ENCODE data around the gene DLX4. TPM values are rescaled to one million over a fixed set of nuclear protein-coding genes. Genes with fewer than 3 reads are reported as not detected.

DLX4 gene
- polyA plus RNA-seq, 1 donor from 2014 or later: not detected

DNA sequence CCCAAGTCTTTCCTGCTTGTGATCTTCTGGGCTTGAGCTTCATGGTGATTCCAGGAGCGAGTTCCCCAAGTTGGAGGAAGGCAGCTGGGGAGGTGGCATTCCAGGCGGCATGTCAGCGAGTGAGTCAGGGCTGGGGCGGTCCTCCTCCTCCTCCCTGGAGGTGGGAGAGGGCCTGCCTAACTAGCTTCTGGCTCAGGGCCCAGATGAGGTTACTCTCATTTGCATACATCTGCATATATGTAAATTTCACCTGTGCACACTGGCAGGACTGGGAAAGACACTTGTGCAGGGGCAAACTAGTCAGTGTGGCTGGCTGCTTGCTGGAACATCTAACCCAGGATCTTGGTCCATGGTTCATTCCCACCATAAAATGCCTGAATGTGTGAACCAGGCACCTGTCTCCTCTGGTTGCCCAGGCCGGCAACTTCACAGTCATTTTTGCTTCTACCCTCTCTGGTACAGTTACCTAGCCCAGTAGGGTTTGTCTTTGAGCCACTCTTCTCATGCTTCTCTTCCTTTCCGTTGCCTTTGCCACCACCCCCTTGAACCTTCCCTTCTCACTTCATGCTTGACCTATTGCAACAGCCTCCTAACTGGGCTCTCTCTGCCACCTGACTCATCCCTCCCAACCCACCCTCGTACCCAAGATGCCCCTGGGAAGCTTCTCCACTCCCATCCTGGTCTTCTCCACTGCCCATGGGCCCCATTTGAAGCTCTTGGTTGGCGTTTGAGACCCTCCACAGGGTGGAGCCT lies 9.6 kb upstream of the DLX4 start:
- Histone ChIP-seq H3K9ac (ENCODE audit: low read length) (no peak overlapping the region), H3K36me3 (ENCODE audit: insufficient read depth, low read length) (no peaks in the 10 kb centered on the region), H3K9me3 (ENCODE audit: low read length) (no peaks in the 10 kb centered on the region), H3K27me3 (ENCODE audit: insufficient read depth, low read depth, low read length) (peaks cover 27% of the 10 kb centered on the region), H2AFZ (ENCODE audit: low read depth, low read length) (no peak overlapping the region), H4K20me1 (ENCODE audit: insufficient read depth) (no peaks in the 10 kb centered on the region), H3K4me2 (ENCODE audit: low read length) (no peak overlapping the region), H3K9me2 (ENCODE audit: insufficient read depth, low read length) (no peaks in the 10 kb centered on the region), H3F3A (ENCODE audit: insufficient read depth, low read length, poor library complexity, severe bottlenecking) (no peaks in the 10 kb centered on the region), H3K27ac (ENCODE audit: low read length) (no peak overlapping the region), H3K4me3 (ENCODE audit: low read length) (no peak overlapping the region), H3K79me2 (replicated peaks; ENCODE audit: insufficient read depth, low read length) (no peaks in the 10 kb centered on the region)
- TF ChIP-seq, protein P1, sequence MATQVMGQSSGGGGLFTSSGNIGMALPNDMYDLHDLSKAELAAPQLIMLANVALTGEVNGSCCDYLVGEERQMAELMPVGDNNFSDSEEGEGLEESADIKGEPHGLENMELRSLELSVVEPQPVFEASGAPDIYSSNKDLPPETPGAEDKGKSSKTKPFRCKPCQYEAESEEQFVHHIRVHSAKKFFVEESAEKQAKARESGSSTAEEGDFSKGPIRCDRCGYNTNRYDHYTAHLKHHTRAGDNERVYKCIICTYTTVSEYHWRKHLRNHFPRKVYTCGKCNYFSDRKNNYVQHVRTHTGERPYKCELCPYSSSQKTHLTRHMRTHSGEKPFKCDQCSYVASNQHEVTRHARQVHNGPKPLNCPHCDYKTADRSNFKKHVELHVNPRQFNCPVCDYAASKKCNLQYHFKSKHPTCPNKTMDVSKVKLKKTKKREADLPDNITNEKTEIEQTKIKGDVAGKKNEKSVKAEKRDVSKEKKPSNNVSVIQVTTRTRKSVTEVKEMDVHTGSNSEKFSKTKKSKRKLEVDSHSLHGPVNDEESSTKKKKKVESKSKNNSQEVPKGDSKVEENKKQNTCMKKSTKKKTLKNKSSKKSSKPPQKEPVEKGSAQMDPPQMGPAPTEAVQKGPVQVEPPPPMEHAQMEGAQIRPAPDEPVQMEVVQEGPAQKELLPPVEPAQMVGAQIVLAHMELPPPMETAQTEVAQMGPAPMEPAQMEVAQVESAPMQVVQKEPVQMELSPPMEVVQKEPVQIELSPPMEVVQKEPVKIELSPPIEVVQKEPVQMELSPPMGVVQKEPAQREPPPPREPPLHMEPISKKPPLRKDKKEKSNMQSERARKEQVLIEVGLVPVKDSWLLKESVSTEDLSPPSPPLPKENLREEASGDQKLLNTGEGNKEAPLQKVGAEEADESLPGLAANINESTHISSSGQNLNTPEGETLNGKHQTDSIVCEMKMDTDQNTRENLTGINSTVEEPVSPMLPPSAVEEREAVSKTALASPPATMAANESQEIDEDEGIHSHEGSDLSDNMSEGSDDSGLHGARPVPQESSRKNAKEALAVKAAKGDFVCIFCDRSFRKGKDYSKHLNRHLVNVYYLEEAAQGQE (IDR thresholded peaks at IDR 0.05; ENCODE audit: borderline replicate concordance): no peak
- TF ChIP-seq, protein P2, sequence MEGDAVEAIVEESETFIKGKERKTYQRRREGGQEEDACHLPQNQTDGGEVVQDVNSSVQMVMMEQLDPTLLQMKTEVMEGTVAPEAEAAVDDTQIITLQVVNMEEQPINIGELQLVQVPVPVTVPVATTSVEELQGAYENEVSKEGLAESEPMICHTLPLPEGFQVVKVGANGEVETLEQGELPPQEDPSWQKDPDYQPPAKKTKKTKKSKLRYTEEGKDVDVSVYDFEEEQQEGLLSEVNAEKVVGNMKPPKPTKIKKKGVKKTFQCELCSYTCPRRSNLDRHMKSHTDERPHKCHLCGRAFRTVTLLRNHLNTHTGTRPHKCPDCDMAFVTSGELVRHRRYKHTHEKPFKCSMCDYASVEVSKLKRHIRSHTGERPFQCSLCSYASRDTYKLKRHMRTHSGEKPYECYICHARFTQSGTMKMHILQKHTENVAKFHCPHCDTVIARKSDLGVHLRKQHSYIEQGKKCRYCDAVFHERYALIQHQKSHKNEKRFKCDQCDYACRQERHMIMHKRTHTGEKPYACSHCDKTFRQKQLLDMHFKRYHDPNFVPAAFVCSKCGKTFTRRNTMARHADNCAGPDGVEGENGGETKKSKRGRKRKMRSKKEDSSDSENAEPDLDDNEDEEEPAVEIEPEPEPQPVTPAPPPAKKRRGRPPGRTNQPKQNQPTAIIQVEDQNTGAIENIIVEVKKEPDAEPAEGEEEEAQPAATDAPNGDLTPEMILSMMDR (IDR thresholded peaks at IDR 0.05; ENCODE audit: poor library complexity, severe bottlenecking): no peak
- TF ChIP-seq SMC3 (conservative IDR thresholded peaks at IDR 0.05; ENCODE audit: poor library complexity): no peak
- TF ChIP-seq MXI1 (conservative IDR thresholded peaks at IDR 0.05; ENCODE audit: poor library complexity, severe bottlenecking): no peak
- TF ChIP-seq EZH2 (IDR thresholded peaks at IDR 0.05; ENCODE audit: borderline replicate concordance, insufficient read depth, low read length, poor library complexity, severe bottlenecking): no peak
- TF ChIP-seq RAD21 (conservative IDR thresholded peaks at IDR 0.05): no peak
- no peak for TF ChIP-seq EP300 (conservative IDR thresholded peaks at IDR 0.05; ENCODE audit: poor library complexity, severe bottlenecking)

DNA sequence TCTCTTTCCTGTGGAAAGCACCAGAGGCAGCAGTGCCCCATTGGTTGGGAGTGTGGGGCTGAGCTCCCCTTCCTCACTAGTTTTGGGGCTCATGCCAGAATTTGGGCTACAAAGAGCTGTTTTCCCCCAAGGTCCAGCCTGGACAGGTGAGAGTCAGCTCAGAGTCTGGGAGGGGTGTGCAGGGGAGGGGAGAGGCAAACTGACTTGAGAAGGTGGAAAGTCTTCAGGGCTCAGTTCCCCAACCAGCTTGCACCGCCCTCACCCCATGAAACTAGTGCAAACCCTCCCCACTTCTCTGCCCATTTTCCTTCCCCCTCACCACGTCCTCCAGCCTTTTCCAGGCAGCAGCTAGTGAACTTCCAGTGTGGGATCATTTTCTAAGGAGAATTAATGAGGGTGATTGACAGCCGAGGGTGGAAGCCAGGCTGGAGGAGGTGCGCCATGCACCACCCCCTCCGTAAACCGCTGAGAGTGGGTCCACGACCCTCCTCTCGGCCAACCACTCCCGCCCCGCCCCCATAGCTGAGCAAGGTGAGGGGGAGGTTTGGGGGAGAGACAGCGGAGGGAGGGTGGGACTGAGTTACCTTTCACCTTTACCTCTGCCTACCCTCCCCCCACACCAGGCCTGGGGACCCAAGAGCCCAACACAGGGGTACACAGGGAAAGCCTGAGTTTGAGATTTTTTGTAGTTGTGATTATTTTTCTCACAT lies 6.2 kb upstream of the DLX4 start:
- Histone ChIP-seq H3K4me2 (ENCODE audit: low read length) (no peak overlapping the region), H2AFZ (ENCODE audit: low read depth, low read length) (no peak overlapping the region), H3K9me3 (ENCODE audit: low read length) (no peaks in the 10 kb centered on the region), H3K27ac (ENCODE audit: low read length) (no peak overlapping the region), H3K36me3 (ENCODE audit: insufficient read depth, low read length) (no peaks in the 10 kb centered on the region), H3K79me2 (replicated peaks; ENCODE audit: insufficient read depth, low read length) (no peaks in the 10 kb centered on the region), H3K9ac (ENCODE audit: low read length) (no peak overlapping the region), H3K9me2 (ENCODE audit: insufficient read depth, low read length) (no peaks in the 10 kb centered on the region), H4K20me1 (ENCODE audit: insufficient read depth) (no peaks in the 10 kb centered on the region), H3F3A (ENCODE audit: insufficient read depth, low read length, poor library complexity, severe bottlenecking) (no peaks in the 10 kb centered on the region), H3K4me3 (ENCODE audit: low read length) (no peak overlapping the region), H3K27me3 (ENCODE audit: insufficient read depth, low read depth, low read length) (peaks cover 61% of the 10 kb centered on the region)
- TF ChIP-seq, protein P1 (IDR thresholded peaks at IDR 0.05; ENCODE audit: borderline replicate concordance): no peak
- TF ChIP-seq TAF1 (IDR thresholded peaks at IDR 0.05; ENCODE audit: low read depth): no peak
- TF ChIP-seq MXI1 (conservative IDR thresholded peaks at IDR 0.05; ENCODE audit: poor library complexity, severe bottlenecking): no peak
- no peak for TF ChIP-seq EP300 (conservative IDR thresholded peaks at IDR 0.05; ENCODE audit: poor library complexity, severe bottlenecking)
- TF ChIP-seq SMC3 (conservative IDR thresholded peaks at IDR 0.05; ENCODE audit: poor library complexity): no peak
- TF ChIP-seq POLR2AphosphoS5 (IDR thresholded peaks at IDR 0.05): no peak
- TF ChIP-seq EZH2 (IDR thresholded peaks at IDR 0.05; ENCODE audit: borderline replicate concordance, insufficient read depth, low read length, poor library complexity, severe bottlenecking): no peak
- TF ChIP-seq, protein P2 (IDR thresholded peaks at IDR 0.05; ENCODE audit: poor library complexity, severe bottlenecking): no peak
- no peak for TF ChIP-seq RAD21 (conservative IDR thresholded peaks at IDR 0.05)
